ENCODE results near the gene COMMD6.

Gene COMMD6

DNA sequence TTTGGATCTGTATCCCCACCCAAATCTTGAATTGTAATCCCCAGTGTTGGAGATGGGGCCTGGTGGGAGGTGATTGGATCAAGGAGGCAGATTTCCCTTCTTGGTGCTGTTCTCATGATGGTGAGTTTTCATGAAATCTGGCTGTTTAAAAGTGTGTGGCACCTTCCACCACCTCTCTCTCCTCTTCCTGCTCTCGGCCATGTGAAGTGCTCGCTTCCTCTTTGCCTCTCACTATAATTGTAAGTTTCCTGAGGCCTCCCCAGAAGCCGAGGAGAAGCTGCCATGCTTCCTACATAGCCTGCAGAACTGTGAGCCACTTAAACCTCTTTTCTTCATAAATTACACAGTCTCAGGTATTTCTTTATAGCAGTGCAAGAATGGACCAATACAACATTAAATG lies 15.7 kb downstream of the COMMD6 start:
- no peak for TF ChIP-seq CTCF (IDR thresholded peaks at IDR 0.05)
- Histone ChIP-seq H3K9me3 (no peaks in the 10 kb centered on the region), H3K27ac (no peak overlapping the region), H3K4me3 (ENCODE audit: low read depth in 1 of 2, low read length in 1 of 2) (no peak overlapping the region), H3K27me3 (no peaks in the 10 kb centered on the region), H3K4me1 (ENCODE audit: control insufficient read depth in 1 of 2, insufficient read depth in 1 of 2, low read depth in 1 of 2, low read length in 1 of 2) (no peaks in the 10 kb centered on the region), H3K36me3 (peaks cover 19% of the 10 kb centered on the region)

- Histone ChIP-seq H3K4me1 (ENCODE audit: control insufficient read depth in 1 of 2, insufficient read depth in 1 of 2, low read depth in 1 of 2, low read length in 1 of 2) (no peaks in the 10 kb centered on the region), H3K4me3 (ENCODE audit: low read depth in 1 of 2, low read length in 1 of 2) (no peak overlapping the region), H3K27me3 (no peaks in the 10 kb centered on the region), H3K36me3 (no peaks in the 10 kb centered on the region), H3K9me3 (no peaks in the 10 kb centered on the region), H3K27ac (no peak overlapping the region)
- TF ChIP-seq CTCF (IDR thresholded peaks at IDR 0.05), result no peak
Measured at GRCh38 chr13:75518439-75519088, 19.1 kb downstream of the COMMD6 start.

- H3K27me3 ChIP-seq, result no peaks in the 10 kb centered on the region
- H3K4me1 ChIP-seq (ENCODE audit: control insufficient read depth in 1 of 2, insufficient read depth in 1 of 2, low read depth in 1 of 2, low read length in 1 of 2), result no peaks in the 10 kb centered on the region
- H3K9me3 ChIP-seq, result no peaks in the 10 kb centered on the region
- H3K27ac ChIP-seq, result no peak overlapping the region
- no peaks in the 10 kb centered on the region for H3K36me3 ChIP-seq
- H3K4me3 ChIP-seq (ENCODE audit: low read depth in 1 of 2, low read length in 1 of 2), result no peak overlapping the region
- no peak for TF ChIP-seq CTCF (IDR thresholded peaks at IDR 0.05)
Measured at GRCh38 chr13:75514080-75514995, 23.3 kb downstream of the COMMD6 start.

DNA sequence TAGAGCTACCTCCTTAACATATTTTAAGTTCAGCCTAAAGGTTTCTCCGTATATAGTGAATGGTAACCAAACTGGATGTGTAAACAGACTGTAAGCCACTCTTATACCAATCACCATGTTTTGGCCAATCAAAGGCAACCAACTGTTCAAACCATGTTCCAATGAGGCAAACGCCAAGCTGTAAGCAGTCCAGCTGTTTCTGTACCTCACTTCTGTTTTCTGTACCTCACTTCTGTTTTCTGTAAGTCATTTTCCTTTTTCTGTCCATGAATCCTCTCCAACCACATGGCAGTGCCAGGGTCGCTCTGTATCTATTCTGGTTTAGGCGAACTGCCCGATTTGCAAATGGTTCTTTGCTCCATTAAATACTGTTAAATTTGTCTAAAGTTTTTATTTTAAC lies 24.4 kb downstream of the COMMD6 start:
- H3K27ac ChIP-seq, result no peak overlapping the region
- no peaks in the 10 kb centered on the region for H3K36me3 ChIP-seq
- H3K4me3 ChIP-seq (ENCODE audit: low read depth in 1 of 2, low read length in 1 of 2), result no peak overlapping the region
- no peak for TF ChIP-seq CTCF (IDR thresholded peaks at IDR 0.05)
- H3K4me1 ChIP-seq (ENCODE audit: control insufficient read depth in 1 of 2, insufficient read depth in 1 of 2, low read depth in 1 of 2, low read length in 1 of 2), result peaks cover 8 to 9% of the 10 kb centered on the region in 2 experiments
- H3K27me3 ChIP-seq, result no peaks in the 10 kb centered on the region
- H3K9me3 ChIP-seq, result no peaks in the 10 kb centered on the region

- H3K9me3 ChIP-seq, result no peaks in the 10 kb centered on the region
- H3K27ac ChIP-seq, result no peak overlapping the region
- peaks cover 19% of the 10 kb centered on the region in 2 experiments for H3K4me1 ChIP-seq (ENCODE audit: control insufficient read depth in 1 of 2, insufficient read depth in 1 of 2, low read depth in 1 of 2, low read length in 1 of 2)
- no peaks in the 10 kb centered on the region for H3K27me3 ChIP-seq
- no peak for TF ChIP-seq CTCF (IDR thresholded peaks at IDR 0.05)
- no peaks in the 10 kb centered on the region for H3K36me3 ChIP-seq
- no peak overlapping the region for H3K4me3 ChIP-seq (ENCODE audit: low read depth in 1 of 2, low read length in 1 of 2)
Measured at GRCh38 chr13:75512253-75512652, 25.4 kb downstream of the COMMD6 start.

All from neutrophil (primary cell).